ENCODE results near the gene MUL1.
"Not testable (repeated sequence)": the region's sequence is repeated elsewhere in the genome, so short reads cannot be mapped to it uniquely, and the experiment has no call there.

The MUL1 gene

GRCh38 chr1:20511518-20512428 is 3.8 kb upstream of the MUL1 start:
- DNase-seq = no peak

- no peak for DNase-seq
Measured at GRCh38 chr1:20508411-20508771, 440 bp upstream of the MUL1 start.

- no peak for DNase-seq
Measured at GRCh38 chr1:20507248-20507563, 745 bp downstream of the MUL1 start.

- DNase-seq = no peak
Measured at GRCh38 chr1:20505488-20505887, 2.5 kb downstream of the MUL1 start.

GRCh38 chr1:20500716-20501115 is 7.2 kb downstream of the MUL1 start:
- no peak for DNase-seq

GRCh38 chr1:20499718-20500117 is 8.2 kb downstream of the MUL1 start:
- no peak for DNase-seq

- DNase-seq = no peak
Measured at GRCh38 chr1:20499105-20499504, 8.8 kb downstream of the MUL1 start.

GRCh38 chr1:20498116-20498515 is 9.8 kb downstream of the MUL1 start:
- no peak for DNase-seq

GRCh38 chr1:20497506-20497905 is 10.4 kb downstream of the MUL1 start:
- no peak for DNase-seq

- not testable (repeated sequence) for DNase-seq
Measured at GRCh38 chr1:20496725-20497383, 11.1 kb downstream of the MUL1 start.

- no peak for DNase-seq
Measured at GRCh38 chr1:20496241-20496661, 11.7 kb downstream of the MUL1 start.

- DNase-seq = no peak
Measured at GRCh38 chr1:20495661-20496060, 12.3 kb downstream of the MUL1 start.

- no peak for DNase-seq
Measured at GRCh38 chr1:20494609-20495311, 13.2 kb downstream of the MUL1 start.

GRCh38 chr1:20493839-20494608 is 13.9 kb downstream of the MUL1 start:
- peak; percentile 61 for DNase-seq

- DNase-seq = no peak
Measured at GRCh38 chr1:20493309-20493708, 14.6 kb downstream of the MUL1 start.

- no peak for DNase-seq
Measured at GRCh38 chr1:20492751-20493150, 15.2 kb downstream of the MUL1 start.

GRCh38 chr1:20491866-20492265 is 16.1 kb downstream of the MUL1 start:
- no peak for DNase-seq

GRCh38 chr1:20491178-20491577 is 16.8 kb downstream of the MUL1 start:
- no peak for DNase-seq

GRCh38 chr1:20487236-20487590 is 20.7 kb downstream of the MUL1 start:
- DNase-seq = peak; percentile 63

GRCh38 chr1:20486457-20487235 is 21.3 kb downstream of the MUL1 start:
- peak; percentile 43 for DNase-seq

- DNase-seq = no peak
Measured at GRCh38 chr1:20485527-20486456, 22.2 kb downstream of the MUL1 start, which contains the start of gene CAMK2N1. CAMK2N1 (minus strand) TSS chr1:20486210; CDS start chr1:20485379, 831 bp downstream.

Measured in DMS 273 treated with DMSO at 0.1 percent for 48 hours (cell line).